ENCODE results near the gene ATPAF1. TPM values are rescaled to one million over a fixed set of nuclear protein-coding genes. Genes with fewer than 3 reads are reported as not detected.
"Not testable (repeated sequence)": the region's sequence is repeated elsewhere in the genome, so short reads cannot be mapped to it uniquely, and the experiment has no call there.

The ATPAF1 gene
- total and polyA plus RNA-seq, 7 donors = 60.9 to 156 (median 100) TPM

- no peak for DNase-seq
- intact Hi-C loops (cut with DNase I) = no loop called here
- Histone ChIP-seq H3K36me3 (ENCODE audit: insufficient read depth in 1 of 2, low read depth in 1 of 2) (peaks cover 12 to 87% of the 10 kb centered on the region in 2 donors), H3K9me3 (no peaks in the 10 kb centered on the region), H3K4me3 (no peak overlapping the region), H3K27me3 (ENCODE audit: insufficient read depth in 3 of 3, low read length in 2 of 3) (no peaks in the 10 kb centered on the region), H3K27ac (no peak overlapping the region), H3K4me1 (no peaks in the 10 kb centered on the region)
- WGBS, 3 donors = 79 to 84% (median 82%) methylated on average over 9 of the region's 9 CpGs
- ATAC-seq = no peak
- TF ChIP-seq CTCF (IDR thresholded peaks at IDR 0.05) = no peak
These were observed 37.2 kb upstream of the ATPAF1 start for GRCh38 chr1:46705408-46705807.

- H3K4me3 ChIP-seq = no peak overlapping the region
- no peak overlapping the region for H3K27ac ChIP-seq
- no peak for ATAC-seq
- no peaks in the 10 kb centered on the region for H3K27me3 ChIP-seq (ENCODE audit: insufficient read depth in 3 of 3, low read length in 2 of 3)
- intact Hi-C loops (cut with DNase I) = no loop called here
- peaks cover 6% of the 10 kb centered on the region for H3K4me1 ChIP-seq
- H3K9me3 ChIP-seq = no peaks in the 10 kb centered on the region
- H3K36me3 ChIP-seq (ENCODE audit: insufficient read depth in 1 of 2, low read depth in 1 of 2) = peaks cover 9 to 78% of the 10 kb centered on the region in 2 donors
- no peak for DNase-seq
- TF ChIP-seq CTCF (IDR thresholded peaks at IDR 0.05) = no peak
- 78 to 90% (median 88%) methylated on average over 3 of the region's 3 CpGs for WGBS, 3 donors
These were observed 35.9 kb upstream of the ATPAF1 start for GRCh38 chr1:46703927-46704641.

- peaks cover 6% of the 10 kb centered on the region for H3K4me1 ChIP-seq
- ATAC-seq = peak in 2 of 4 donors; percentile 28 to 40
- no peaks in the 10 kb centered on the region for H3K9me3 ChIP-seq
- no peak overlapping the region for H3K4me3 ChIP-seq
- no peak overlapping the region for H3K27ac ChIP-seq
- TF ChIP-seq CTCF (IDR thresholded peaks at IDR 0.05) = no peak
- intact Hi-C loops (cut with DNase I) = no loop called here
- H3K27me3 ChIP-seq (ENCODE audit: insufficient read depth in 3 of 3, low read length in 2 of 3) = no peaks in the 10 kb centered on the region
- peaks cover 3 to 67% of the 10 kb centered on the region in 2 donors for H3K36me3 ChIP-seq (ENCODE audit: insufficient read depth in 1 of 2, low read depth in 1 of 2)
- DNase-seq = no peak
- 57 to 64% (median 59%) methylated on average over 3 of the region's 3 CpGs for WGBS, 3 donors
These were observed 31.5 kb upstream of the ATPAF1 start for GRCh38 chr1:46699666-46700065.

GRCh38 chr1:46697053-46697452 lies 28.9 kb upstream of the ATPAF1 start:
- intact Hi-C loops (cut with DNase I) = no loop called here
- no peak for DNase-seq
- 93 to 96% (median 96%) methylated on average over 2 of the region's 2 CpGs for WGBS, 3 donors

GRCh38 chr1:46694676-46695075 lies 26.5 kb upstream of the ATPAF1 start:
- H3K4me3 ChIP-seq; ATAC-seq; DNase-seq; H3K27ac ChIP-seq; H3K27me3 ChIP-seq (ENCODE audit: insufficient read depth in 3 of 3, low read length in 2 of 3); H3K9me3 ChIP-seq; intact Hi-C loops (cut with DNase I): not testable (repeated sequence)
- peaks cover 20% of the 10 kb centered on the region for H3K4me1 ChIP-seq
- WGBS, 3 donors = 91 to 96% (median 93%) methylated on average over 4 of the region's 4 CpGs
- H3K36me3 ChIP-seq (ENCODE audit: insufficient read depth in 1 of 2, low read depth in 1 of 2) = peaks cover 8 to 53% of the 10 kb centered on the region in 2 donors

More at GRCh38 chr1:46697053-46697452, 28.9 kb upstream of the ATPAF1 start:
- Histone ChIP-seq H3K27me3 (ENCODE audit: insufficient read depth in 3 of 3, low read length in 2 of 3) (no peaks in the 10 kb centered on the region), H3K27ac (no peak overlapping the region), H3K36me3 (ENCODE audit: insufficient read depth in 1 of 2, low read depth in 1 of 2) (peaks cover 3 to 49% of the 10 kb centered on the region in 2 donors), H3K9me3 (no peaks in the 10 kb centered on the region), H3K4me3 (no peak overlapping the region), H3K4me1 (peaks cover 17% of the 10 kb centered on the region)
- no peak for TF ChIP-seq CTCF (IDR thresholded peaks at IDR 0.05)
- no peak for ATAC-seq

All from psoas muscle (tissue), 8 donors.